ENCODE measurements around the gene TEP1.

The TEP1 gene

DNA sequence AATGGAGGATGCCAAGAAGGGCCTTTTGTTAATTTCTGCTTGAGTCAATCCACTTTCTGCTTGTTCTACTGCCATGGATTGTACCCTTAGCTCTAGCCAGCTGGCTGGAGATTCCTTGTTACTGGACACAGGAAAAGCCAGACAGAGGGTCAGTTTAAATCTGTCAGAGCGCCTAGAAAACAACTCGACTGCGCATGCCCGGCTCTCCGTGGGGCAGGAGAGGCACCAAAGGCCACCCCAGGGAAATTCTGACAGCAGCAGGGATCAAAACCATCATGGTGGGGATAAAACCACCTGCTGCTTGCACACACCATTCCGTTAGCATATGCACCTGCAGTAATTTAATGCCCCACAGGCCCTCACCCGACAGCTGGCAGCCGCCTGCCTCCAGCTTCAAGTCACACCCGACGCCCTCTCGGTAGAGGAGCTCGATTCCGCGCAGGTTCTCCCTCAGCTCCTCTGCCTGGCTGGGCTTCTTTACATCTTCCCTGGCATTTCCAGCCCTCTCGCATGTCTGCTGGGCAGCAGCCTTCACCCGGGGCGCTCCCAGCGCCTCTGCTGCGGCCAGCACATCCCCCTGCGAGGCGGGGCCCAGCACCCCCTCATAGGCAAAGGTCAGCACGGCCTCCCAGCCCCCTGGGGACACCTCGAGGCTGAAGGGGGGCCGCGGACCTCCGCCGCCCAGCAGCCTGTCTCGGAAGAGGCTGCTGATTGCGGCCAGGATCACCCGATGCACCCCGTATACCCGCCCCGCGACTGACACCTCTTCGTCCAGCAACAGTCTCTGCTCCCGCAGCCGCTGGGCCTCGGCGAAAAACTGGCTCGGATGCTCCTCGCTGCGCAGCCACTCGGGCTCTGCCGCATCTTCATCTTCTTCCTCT lies 21.6 kb upstream of the TEP1 start:
- H3K4me3 ChIP-seq (ENCODE audit: low read depth, low read length), result peak overlapping the region; percentile 22
- DNase-seq (ENCODE audit: low read depth), result no peak

DNA sequence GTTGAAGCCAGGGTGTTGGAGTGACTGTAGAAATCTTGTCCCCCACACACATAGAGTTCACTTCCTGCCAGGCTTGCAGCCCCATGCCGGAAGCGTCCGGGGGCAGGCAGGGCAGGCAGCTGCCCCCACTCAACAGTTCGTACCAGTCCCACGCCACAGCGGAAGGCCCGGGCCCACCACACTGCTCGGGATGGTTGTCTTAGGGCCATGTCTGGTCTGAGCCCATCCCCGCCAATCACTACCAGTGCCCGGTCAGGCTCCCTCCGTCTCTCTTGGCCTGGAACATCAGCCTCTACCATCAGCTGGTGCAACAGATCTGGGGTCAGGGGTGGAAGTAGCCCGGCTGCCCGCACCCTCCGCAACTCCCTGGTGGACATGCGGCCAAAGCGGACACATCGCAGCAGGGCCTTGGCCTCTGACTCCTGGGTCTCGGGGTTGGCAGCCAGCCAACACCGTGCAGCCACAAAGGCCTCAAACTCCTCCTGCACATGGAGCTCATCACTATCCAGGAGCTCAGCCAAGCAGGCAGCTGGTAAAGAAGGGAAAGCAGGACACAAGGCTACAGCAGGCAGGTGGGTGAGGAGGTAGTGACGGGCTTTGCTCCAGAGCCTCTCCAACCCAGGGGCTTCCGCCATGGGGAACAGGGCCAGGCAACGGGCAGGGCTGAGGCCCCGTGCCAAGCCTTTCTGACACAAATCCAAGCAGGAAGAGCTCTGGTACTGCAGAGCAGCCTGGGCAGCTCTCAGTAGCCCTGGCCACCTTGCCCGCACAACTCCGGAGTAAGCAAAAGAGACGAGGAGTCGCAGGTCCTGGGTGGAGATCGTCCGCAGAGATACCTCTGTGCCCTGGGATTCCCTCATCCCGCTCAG lies 16.7 kb upstream of the TEP1 start:
- no peak for DNase-seq (ENCODE audit: low read depth)
- no peak overlapping the region for H3K4me3 ChIP-seq (ENCODE audit: low read depth, low read length)

DNA sequence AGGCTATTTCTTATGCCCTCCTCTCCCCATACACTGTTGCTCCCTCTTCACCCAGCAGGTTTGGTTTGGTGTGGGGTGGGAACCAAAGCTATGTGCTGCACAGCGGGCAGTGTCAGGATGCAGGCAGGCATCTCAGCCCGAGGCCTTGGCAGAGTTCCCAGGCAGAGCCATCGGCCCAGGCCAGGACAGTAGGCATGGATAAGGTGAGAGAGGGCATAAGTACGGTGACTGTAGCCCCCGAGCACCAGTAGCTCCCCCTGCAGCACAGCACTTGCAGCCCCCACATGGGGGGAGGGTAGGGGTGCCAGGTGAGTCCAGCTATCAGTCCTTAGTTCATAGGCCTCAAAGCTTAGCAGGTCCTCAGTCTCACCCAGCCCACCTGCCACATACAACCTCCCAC lies 15.5 kb upstream of the TEP1 start:
- DNase-seq (ENCODE audit: low read depth), result no peak
- H3K4me3 ChIP-seq (ENCODE audit: low read depth, low read length), result no peak overlapping the region

DNA sequence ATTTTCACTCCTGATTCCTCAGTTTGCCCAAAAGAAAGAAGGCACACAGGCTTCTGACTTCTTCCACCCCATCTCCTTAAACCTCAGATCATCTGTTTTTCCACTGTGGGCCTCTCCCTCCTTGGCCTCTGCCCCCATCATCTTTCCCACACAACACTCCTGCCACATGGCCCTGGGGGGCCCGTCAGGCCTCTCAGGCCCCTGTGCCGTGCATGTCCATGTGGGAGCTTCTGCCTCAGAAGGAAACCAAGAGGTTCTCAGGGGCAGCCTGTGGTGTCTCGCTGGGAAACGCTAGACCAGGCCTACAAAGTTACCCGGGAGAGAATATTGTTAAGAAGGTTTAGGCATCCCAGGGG lies 14.7 kb upstream of the TEP1 start:
- no peak overlapping the region for H3K4me3 ChIP-seq (ENCODE audit: low read depth, low read length)

DNA sequence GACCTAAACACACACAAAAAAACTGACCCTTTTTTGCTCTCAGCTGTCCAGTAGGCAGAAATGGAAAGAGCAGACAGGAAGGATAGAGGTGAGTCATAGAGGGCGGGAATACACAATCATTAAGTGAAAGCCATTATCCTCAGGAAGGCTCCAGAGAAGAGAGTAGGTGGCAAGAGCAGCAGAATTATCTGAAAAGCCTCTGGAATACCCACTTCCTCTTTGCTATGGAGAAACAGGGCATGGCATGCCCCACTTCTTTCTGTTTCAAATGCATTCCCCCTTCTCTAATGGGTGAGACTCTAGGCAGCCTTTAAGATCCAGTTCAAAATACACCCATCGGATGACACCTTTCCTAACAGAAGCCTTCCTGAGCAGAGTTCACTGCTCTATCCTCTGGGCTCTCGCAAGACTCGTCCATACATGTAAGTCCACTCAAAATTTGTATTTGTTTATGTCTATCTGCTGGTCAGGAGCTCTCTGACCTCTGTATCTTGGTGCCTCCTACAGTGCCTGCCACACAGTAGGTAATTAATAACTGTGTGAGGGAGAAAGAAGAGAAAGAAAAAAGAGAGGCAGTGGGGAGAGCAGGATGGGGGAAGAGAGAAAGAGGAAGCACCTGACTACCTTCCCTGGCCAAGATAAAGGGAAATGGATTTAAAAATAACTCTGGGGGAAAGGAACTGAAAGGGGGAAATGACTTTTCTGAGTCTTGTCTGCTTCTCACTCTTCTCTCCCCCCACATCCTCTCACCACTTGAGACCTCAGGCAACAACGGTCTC lies 14.1 kb upstream of the TEP1 start:
- DNase-seq (ENCODE audit: low read depth), result no peak
- H3K4me3 ChIP-seq (ENCODE audit: low read depth, low read length), result no peak overlapping the region

More for the DNA sequence above, 14.7 kb upstream of the TEP1 start:
- DNase-seq (ENCODE audit: low read depth), result no peak

DNA sequence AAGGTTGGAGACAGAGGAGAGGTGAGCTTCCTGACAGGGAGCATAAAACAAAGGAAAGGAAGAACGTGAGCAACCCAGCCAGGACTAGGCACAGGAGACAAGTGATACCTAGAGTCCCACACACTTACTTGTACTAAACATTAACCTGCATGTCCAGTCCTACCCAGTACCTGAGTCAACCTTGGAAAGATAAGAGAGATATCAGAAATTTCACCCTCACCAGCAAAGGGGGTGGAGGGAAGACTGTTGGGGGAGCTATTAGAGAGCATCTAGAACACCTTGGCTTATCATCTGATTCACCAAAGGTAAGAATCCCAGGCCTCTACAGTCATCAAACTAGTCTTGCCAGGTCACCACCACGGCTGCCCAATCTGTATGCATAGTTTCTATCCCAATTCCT lies 11.6 kb upstream of the TEP1 start:
- no peak overlapping the region for H3K4me3 ChIP-seq (ENCODE audit: low read depth, low read length)
- no peak for DNase-seq (ENCODE audit: low read depth)

DNA sequence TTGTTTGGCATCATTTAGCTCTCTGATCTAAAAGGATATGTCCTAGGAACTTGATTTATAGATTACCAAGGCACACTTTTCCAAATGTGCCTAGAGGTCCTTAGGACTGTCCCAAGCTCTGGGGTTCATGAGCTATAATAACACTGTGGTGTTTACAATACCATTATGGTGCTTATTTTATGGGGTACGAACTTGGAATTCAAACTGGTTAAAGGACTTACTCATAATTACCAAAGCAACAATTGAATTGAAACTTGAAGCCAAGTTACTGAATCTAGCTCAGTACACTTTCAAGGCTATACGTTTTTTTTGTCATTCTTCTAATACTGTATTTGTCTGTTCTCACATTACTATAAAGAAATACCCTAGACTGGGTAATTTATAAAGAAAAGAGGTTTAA lies 9.6 kb upstream of the TEP1 start:
- no peak overlapping the region for H3K4me3 ChIP-seq (ENCODE audit: low read depth, low read length)
- no peak for DNase-seq (ENCODE audit: low read depth)

DNA sequence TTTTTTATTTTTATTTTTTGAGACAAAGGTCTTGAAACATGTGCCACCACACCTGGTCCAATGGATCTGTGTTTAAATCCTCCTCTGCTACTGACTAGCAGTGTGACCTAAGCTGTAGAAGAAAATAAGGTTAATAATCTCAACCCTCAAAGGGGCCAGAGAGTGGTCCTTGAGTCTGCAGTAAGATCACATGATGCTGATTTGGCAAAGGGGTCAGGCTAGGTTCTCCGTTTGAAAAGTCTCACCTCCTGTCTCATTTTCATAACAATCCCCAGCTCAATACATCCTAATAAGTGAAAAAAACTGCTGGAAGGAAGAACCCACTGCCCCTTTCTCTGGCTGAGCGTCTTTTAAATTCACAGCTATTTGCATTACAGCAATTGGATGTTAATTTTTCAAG lies 8.0 kb upstream of the TEP1 start:
- no peak overlapping the region for H3K4me3 ChIP-seq (ENCODE audit: low read depth, low read length)
- no peak for DNase-seq (ENCODE audit: low read depth)

DNA sequence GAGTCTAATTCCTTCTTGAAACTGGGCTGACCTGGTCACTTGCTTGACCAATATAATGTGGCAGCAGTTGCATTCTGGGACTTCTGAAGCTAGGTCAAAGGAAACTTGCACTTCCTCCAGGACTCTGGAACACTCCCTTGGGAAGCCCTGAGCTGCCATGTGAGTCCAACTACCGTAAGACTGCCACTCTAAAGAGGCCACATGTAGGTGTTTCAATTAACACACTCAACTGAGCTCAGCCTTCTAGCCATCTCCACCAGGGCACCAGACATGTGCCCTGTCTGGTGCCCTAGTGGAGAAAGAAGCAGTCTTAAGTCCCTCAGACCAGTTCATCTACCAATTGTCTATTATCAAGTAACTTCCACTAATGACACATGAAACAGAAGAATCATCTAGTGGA lies 6.1 kb upstream of the TEP1 start:
- no peak overlapping the region for H3K4me3 ChIP-seq (ENCODE audit: low read depth, low read length)

DNA sequence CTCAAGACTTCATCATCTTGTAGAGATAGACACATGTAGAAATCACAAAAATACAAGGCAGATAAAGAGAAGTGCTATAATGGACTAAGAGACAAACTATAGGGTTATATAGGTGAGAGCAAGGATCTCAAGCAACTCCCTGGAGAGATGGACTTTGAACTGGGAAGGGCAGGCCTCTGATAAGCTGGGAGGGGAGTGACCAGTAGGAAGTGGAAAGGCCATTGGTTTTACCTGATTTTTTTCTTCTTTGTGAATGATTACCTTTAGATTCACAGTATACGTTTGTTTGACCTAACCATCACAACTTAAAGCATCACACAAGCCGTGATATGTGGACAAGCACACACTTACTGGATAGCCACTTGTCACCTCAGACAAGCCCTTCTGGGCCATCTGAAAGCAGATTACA lies 5.2 kb upstream of the TEP1 start:
- no peak for DNase-seq (ENCODE audit: low read depth)
- no peak overlapping the region for H3K4me3 ChIP-seq (ENCODE audit: low read depth, low read length)

More for the DNA sequence above, 6.1 kb upstream of the TEP1 start:
- DNase-seq (ENCODE audit: low read depth), result no peak

DNA sequence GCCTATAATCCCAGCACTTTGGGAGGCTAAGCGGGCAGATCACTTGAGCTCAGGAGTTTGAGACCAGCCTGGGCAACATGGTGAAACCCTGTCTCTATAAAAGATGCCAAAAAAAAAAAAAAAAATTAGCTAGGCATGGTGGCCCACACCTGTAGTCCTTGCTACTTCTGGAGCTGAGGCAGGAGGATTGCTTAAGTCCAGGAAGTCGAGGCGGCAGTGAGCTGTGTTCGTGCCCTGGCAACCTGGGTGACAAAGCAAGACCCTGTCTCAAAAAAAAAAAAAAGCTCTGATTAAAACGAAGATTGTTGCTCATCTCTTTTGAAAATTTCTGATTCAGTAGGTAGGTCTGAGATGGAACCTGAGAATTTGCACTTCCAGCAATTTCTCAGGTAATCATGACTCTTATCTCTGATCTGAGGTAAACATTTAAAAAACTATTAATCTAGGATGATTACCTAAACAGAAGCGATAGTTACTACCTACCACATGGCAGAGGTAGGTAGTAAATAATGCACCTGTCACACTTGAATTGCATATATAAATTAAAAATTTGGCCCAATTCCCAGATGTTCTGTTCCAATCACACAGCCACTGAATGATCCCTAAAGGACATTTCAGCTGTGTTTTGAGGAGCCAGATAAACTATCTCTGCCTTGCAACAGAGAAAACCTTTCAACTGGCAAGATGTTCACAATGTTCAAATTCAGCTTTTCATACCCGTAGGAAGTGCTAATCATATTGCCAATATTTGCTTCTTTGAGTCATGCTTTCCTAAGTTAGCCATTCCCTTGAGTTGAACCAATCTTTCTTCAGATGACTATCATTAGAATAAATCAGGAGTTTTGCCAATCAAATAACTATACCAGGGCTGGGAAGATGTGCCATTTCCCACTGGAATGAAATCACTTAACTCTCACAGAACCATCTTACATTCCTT lies 4.2 kb upstream of the TEP1 start:
- no peak overlapping the region for H3K4me3 ChIP-seq (ENCODE audit: low read depth, low read length)
- DNase-seq (ENCODE audit: low read depth), result no peak

DNA sequence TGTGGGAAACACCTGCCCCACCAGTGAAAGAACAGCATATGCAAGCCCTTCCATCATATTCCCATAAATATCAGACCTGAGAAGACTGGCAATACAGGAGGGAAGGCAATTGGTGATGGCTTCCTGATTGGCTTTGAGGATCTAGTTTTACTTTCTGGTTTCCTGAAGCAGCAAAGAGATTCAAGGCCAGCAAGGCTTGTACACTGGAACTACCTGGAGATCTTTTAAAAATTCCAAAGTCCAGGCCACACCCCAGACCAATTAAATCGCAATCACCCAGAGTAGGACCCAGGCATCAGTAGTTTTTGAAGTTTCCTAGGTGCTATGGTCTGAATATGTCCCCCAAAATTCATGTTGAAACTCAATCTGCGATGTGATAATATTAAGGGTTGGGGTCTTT lies 2.9 kb upstream of the TEP1 start:
- no peak for DNase-seq (ENCODE audit: low read depth)
- H3K4me3 ChIP-seq (ENCODE audit: low read depth, low read length), result no peak overlapping the region

DNA sequence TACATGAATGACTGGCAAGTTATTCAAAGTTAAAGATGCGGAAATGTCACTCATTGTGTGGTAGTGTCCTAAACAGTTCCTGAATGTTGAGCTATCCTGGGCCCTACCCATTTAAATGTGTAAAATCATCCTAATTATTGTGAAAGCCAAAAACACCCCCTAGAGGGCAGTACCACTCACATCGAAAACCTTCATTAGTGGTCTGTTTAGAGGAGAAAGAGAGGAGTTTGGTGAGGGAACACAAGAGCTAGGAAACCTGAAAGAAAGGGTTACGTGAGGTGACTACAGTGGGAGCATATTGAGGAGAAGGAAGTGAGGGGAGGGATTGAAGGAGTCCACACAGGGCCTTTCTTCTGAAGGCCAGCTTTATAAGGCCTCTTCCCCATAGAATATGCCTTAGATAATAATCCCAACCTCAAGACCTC lies 2.5 kb upstream of the TEP1 start:
- DNase-seq (ENCODE audit: low read depth), result no peak
- no peak overlapping the region for H3K4me3 ChIP-seq (ENCODE audit: low read depth, low read length)

DNA sequence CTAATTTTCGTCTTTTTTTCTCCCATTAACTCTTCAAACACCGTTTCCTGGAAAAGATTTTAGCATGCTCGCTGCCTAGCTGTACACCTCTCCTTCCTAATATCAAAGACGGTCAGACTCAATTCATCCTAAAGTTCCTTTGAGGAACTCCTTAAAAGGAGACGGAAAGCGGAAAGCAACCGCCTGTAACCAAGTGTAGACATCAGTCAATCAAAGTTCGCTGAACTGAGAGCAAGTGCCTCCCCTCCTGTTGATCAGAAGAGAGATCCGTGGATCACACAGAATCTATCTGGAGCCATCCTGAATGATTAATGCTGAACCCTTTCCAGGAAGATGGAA lies 412 bp upstream of the TEP1 start:
- no peak for DNase-seq (ENCODE audit: low read depth)

DNA sequence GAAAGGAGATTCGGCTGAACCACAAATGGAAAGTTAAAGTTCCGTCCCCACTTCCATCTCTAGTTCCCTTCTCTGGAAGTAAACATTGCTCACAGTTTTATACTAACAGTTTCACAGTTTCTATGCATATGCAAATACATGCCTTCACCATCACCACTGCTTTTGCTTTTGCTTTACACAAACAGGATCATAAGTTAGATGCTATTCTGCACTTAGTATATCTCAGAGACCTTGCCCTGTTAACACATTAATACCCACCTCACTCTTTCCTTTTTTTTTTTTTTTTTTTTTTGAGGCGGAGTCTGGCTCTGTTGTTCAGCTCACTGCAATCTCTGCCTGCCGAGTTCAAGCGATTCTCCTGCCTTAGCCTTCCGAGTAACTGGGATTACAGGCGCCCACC lies 890 bp downstream of the TEP1 start:
- H3K4me3 ChIP-seq (ENCODE audit: low read depth, low read length), result peak overlapping the region; percentile 78
- no peak for DNase-seq (ENCODE audit: low read depth)

More for the DNA sequence above, 412 bp upstream of the TEP1 start:
- peak overlapping the region; percentile 78 for H3K4me3 ChIP-seq (ENCODE audit: low read depth, low read length)

DNA sequence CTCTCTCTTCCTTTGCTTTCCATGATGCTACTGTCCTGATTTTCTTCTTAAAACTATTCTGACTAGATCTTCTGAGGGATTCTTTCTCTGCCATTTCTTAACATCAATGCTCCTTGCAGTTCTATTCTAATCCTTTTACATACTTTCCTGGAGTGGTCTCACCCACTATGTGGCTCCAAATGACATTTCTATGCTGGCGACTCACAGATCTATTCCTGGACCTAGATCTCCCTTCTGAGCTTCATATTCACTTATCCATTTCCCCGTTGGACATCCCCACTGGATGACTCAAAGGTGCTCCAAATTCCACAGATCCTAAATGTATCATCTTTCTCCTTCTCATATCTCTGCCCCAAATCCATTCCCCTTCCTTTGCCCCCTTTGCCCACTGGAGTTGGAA lies 4.1 kb downstream of the TEP1 start:
- no peak for DNase-seq (ENCODE audit: low read depth)

DNA sequence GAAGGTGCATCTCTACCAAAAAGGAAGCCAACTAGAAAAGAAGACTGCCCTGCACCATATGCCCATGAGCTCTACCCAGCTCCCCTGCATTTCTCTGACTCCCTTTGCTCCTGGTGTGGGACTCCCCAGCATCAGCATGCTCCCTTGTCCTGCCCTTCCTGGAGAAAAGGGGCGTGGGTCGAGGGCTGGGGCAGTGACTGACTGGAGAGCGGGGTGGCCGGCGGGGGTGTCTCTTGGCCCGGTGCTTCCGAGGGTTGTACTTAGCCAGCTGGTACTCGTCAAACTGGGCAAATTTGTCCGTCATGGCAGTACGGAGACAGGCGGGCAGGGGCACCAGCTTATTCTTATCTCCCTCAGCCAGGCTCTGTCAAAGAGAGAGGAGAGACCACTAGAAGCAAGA lies 9.8 kb downstream of the TEP1 start:
- H3K4me3 ChIP-seq (ENCODE audit: low read depth, low read length), result no peak overlapping the region
- DNase-seq (ENCODE audit: low read depth), result no peak

More for the DNA sequence above, 4.1 kb downstream of the TEP1 start:
- H3K4me3 ChIP-seq (ENCODE audit: low read depth, low read length), result no peak overlapping the region

DNA sequence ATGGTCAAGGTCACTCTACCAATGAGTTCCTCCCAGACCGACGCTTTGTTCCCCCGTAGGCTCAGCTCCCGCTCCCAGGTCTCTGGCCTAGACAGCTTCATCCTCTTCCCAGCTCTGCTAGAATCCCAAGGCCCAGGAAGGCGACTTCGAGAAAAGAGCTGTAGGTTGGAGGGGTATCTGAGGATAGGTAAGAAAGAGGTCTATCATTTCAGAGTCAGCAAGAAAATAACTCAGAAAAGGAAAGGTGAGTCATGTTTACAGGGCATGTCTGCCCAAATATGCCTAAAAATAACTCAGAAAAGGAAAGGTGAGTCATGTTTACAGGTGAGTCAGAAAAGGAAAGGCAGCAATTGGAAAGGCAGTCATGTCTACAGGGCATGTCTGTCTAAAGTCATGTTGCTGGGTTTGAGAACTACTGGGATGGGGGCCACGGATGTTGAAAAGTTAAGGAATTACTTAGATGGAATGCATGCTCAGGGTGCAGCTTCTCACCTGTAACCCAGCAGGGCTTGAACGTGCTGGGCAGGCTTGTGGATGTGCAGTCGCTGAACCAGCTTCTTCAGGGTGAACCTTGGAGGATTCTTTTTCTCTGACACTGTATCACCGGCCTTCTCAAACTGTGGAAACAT lies 12.2 kb downstream of the TEP1 start:
- H3K4me3 ChIP-seq (ENCODE audit: low read depth, low read length), result no peak overlapping the region
- no peak for DNase-seq (ENCODE audit: low read depth)

DNA sequence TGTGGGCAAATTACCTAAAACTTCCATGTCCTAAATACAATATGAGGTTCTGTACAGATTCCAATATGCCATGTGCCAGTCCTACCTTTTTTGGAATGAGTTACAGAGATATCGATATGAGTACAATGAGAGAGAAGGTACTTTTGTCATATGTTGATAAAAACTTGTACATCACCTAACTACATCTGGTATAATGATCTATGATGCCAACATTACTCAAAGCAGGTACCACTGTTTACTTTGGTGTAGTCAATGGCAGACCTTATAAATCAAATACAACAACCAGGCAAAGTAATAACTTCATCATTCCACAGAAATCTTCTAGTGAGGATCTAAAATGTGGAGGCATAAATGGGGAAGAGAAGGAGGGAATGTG lies 12.7 kb downstream of the TEP1 start:
- no peak for DNase-seq (ENCODE audit: low read depth)
- no peak overlapping the region for H3K4me3 ChIP-seq (ENCODE audit: low read depth, low read length)
